ENCODE measurements around the gene RNASET2.

DNA sequence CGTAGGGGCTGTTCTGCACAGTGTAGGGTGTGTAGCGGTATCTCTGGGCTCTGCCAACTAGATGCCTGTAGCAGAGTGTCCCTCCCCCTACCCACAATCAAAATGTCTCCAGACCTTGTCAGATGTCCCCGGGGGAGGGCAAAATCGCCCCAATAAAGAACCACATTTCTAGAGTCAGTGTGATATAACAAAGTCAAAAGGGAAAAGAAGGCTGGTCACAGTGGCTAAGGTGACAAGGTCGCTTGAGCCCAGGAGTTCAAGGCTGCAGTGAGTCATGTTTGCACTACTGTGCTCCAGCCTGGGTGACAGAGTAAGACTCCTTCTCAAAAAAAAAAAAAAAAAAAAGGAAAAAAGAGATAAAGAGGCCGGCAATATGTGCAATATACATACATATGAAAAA is 31.1 kb upstream of the RNASET2 start:
- no peak for TF ChIP-seq CTCF (IDR thresholded peaks at IDR 0.05)
- no peak for TF ChIP-seq POLR2A (IDR thresholded peaks at IDR 0.05)
